HG03280 (cell line): Measurements from ENCODE around the gene TTC16.
"Not testable (repeated sequence)": the region's sequence is repeated elsewhere in the genome, so short reads cannot be mapped to it uniquely, and the experiment has no call there.

ENCODE experiments used
- ATAC-seq: cut with Tn5 transposase; IDR thresholded peaks from one replicate; pipeline ENCODE4 v1.9.1; 2021; ENCODE audit warnings: mild to moderate bottlenecking, moderate library complexity; ENCODE audit not compliant: unreplicated experiment

Gene TTC16

DNA sequence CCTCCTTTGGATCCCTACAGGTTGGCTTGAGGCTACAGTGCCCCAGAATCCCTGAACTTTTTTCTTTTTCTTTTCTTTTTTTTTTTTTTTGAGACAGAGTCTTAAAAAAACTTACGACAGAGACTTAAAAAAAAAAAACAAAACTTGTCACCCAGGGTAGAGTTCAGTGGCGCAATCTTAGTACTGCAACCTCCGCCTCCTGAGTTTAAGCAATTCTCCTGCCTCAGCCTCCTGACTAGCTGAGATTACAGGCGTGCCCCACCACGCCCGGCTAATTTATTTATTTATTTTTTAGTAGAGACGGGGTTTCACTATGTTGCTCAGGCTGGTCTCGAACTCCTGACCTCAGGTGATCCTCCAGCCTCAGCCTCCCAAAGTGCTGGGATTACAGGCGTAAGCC is 65.0 kb downstream of the TTC16 start:
- not testable (repeated sequence) for ATAC-seq
